HG03175 (cell line): ENCODE data around the gene TMED1.

ENCODE experiments used
- ATAC-seq: cut with Tn5 transposase; IDR thresholded peaks from one replicate; pipeline ENCODE4 v1.9.1; 2021; ENCODE audit warnings: mild to moderate bottlenecking, moderate library complexity; ENCODE audit not compliant: unreplicated experiment

TMED1 gene

DNA sequence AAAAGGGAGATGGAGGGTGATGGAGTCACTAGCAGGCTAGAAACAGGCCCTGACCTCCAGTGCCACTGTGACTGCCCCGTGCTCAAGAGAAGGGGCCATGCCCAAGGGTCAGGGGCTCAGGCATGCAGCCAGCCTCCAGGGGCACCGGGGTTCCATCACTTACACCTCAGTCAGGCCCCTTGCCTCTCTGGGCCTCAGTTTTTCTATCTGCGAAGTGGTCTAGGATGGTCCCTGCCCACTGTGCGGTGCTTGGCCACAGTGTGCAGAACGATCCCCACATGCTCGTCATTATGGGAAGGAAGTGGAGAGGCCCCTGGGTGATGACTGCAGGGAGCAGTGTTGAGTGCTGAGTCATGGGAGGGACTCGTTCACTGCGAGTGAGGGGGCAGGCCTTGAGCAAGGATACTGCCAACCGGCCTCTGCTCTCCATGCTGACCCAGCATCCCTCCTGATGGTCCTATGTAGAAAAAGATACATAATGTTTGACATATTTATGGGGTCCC lies 23.1 kb downstream of the TMED1 start:
- ATAC-seq, result no peak

DNA sequence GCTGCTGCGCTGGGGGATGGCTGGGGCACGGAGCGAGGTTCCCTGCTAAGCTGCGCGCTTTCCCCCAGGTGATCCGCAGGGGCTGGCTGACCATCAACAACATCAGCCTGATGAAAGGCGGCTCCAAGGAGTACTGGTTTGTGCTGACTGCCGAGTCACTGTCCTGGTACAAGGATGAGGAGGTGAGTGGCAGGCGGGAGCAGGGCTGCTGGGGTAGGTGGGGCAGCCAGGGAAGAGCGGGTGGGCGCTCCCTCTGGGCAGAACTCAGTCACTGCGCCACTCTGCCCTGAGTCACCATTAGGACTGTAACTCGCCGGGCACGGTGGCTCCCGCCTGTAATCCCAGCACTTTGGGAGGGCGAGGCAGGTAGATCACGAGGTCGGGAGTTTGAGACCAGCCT lies 23.8 kb downstream of the TMED1 start:
- ATAC-seq, result no peak

- no peak for ATAC-seq
Measured at GRCh38 chr19:10811391-10812111, 24.5 kb downstream of the TMED1 start.

GRCh38 chr19:10809651-10810285 lies 26.2 kb downstream of the TMED1 start:
- ATAC-seq, result no peak

DNA sequence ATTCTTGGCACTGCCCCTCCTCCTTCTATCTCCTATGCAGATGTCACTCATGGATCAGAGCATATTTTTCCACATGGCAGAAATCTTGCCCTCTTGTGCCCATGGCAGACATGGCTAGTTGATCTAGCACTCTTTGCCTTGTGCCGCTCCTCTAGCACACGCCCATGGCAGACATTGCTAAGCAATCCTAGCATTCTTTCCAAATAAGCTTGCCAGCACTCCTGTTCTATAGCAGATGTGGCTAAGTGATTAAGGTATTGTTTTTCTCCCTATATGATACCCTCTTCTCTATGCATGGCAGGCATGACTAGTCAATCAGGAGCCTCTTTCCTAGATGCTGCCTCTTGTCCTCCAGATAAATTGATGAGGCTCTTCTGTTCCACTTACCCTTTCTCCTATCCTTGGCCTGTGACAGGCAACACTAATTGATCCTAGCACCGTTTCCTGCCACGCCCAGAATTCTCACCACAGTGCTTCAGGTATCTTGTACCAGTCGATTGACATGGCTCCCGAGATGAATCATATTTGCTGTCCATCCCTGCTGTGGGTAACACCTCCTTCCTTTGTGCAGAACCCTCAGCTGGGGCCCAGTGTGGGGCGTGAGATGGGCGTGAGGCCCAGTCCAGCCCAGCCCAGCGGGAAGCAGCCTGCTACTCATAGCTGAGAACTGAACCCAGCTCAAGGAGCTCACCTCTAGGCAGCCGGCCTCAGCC lies 26.9 kb downstream of the TMED1 start:
- ATAC-seq, result no peak

DNA sequence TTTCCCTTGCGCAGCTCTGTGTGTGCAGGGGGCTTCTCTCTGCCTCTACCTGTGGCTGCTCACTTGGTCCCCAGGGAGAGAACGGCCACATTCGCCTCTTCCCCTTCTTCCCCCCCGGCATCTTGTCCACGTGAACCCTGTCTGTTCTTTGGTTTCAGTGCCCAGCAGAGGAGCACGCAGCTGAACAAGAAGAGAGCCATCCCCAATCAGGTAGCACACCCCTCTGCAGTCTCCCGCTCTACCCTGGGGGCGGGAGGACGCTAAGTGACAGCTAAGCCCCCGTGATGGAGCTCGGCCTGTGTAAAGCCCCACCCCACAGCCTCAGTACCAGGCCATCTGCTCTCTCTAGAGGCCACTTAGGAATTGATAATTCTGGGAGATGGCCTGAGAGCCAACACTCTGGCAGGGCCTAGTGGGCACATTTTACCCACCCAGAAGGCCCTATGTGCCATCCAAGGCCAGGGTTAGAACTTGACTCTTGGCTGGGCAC lies 30.2 kb downstream of the TMED1 start:
- ATAC-seq, result no peak

GRCh38 chr19:10805065-10805757 lies 30.8 kb downstream of the TMED1 start:
- ATAC-seq, result no peak

GRCh38 chr19:10803252-10803651 lies 32.8 kb downstream of the TMED1 start:
- ATAC-seq, result no peak

- ATAC-seq, result no peak
Measured at GRCh38 chr19:10802479-10802878, 33.5 kb downstream of the TMED1 start.

DNA sequence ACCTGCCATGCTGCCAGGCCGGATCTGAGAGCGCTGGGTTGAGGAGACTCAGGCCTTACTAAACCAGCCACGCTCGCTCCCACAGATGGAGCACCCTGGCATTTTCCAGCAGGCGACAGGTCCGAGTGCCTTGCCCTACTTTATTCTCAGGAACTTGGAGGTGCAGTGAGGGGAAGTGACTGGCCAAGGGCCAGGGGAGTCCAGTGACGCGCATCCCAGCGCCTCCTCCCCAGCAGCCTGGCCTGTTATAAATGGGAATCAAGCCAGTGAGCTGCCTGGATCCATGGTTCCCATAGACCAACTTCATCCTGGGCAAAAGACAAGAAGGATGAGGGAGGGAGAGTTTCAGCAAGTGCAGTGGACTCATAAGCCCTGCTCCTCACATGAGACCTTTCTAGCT lies 35.5 kb downstream of the TMED1 start:
- no peak for ATAC-seq

GRCh38 chr19:10797541-10798256 lies 38.3 kb downstream of the TMED1 start:
- no peak for ATAC-seq

- no peak for ATAC-seq
Measured at GRCh38 chr19:10797078-10797477, 38.9 kb downstream of the TMED1 start.

GRCh38 chr19:10796653-10797052 lies 39.4 kb downstream of the TMED1 start:
- ATAC-seq, result no peak

GRCh38 chr19:10789866-10790265 lies 46.1 kb downstream of the TMED1 start:
- ATAC-seq, result no peak

DNA sequence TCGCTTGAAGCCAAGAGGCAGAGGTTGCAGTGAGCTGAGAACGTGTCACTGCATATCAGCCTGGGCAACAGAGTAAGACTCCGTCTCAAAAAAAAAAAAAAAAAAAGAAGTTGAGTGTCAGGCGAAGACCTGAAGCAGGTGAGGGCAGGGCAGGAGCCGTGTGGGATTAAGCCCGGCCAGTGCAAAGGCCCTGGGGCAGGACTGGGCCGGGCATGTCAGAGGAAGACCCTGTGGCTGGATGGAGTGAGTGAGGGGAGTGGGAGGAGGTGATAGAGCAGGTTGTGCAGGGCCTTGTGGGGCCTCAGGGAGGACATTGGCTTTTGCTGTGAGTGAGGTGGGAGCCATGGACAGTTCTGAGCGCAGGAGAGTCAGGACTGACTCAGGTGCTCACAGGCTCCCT lies 47.9 kb downstream of the TMED1 start:
- no peak for ATAC-seq

DNA sequence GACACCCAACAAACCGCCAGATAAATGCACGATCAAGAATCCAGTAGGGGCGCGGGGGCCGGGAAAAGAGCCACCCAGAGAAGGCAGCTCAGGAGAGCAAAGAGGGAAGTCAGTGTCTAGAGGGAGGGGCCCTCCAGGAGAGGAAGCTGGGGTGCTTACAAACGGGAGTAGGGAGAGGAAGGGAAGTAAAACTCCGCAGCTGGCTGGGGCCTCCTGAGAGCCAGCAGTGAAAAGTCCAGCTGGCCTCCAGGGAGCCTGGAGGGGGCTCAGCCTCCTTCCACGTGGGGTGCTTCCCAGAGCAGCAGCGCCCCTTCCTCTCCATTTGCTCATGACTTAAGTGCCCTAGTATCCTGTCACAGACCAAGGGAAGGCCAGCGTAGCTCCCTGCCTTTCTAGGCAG lies 51.8 kb downstream of the TMED1 start:
- ATAC-seq, result no peak

DNA sequence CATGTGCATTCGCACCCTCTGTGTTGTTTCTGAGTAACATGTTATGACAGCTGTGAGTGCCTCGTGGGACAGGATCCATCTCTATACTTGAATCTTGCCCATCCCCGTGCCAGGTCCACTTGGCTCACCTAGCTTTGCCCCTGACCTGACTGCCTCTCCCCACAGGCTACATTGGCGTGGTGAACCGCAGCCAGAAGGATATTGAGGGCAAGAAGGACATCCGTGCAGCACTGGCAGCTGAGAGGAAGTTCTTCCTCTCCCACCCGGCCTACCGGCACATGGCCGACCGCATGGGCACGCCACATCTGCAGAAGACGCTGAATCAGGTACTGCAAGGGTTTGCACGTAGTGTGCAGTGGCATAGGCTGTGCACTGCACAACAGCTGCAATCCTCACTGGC lies 53.2 kb downstream of the TMED1 start:
- ATAC-seq, result no peak
